Kidney (tissue), 14 donors: ENCODE measurements around the gene SNX15. TPM values are rescaled to one million over a fixed set of nuclear protein-coding genes. Genes with fewer than 3 reads are reported as not detected.

Experiments
- DNase-seq, 5 donors: peaks; one replicate each; pipeline ENCODE4 v3.0.0-alpha.2; 2013 to 2020
- FAIRE-seq: peaks from 2 replicates; lab custom pipeline; 2012; peaks lifted over from hg19 to GRCh38; lab: Jason Lieb, UNC
- H3K27ac ChIP-seq, 2 donors: one replicate each; pipeline ENCODE4 v1.7.0; 2013; ENCODE audit warnings: low read depth in 2 of 2, low read length in 2 of 2, inconsistent platforms in 1 of 2
- H3K27me3 ChIP-seq: one replicate; pipeline ENCODE4 v1.7.1; 2013; ENCODE audit warnings: low read length, inconsistent platforms; ENCODE audit not compliant: control insufficient read depth, insufficient read depth
- H3K36me3 ChIP-seq, 3 donors: one replicate each; pipeline versions ENCODE4 v1.7.0 to v1.7.1; 2013; ENCODE audit warnings: low read length in 3 of 3, control low read depth in 1 of 3, inconsistent platforms in 1 of 3; ENCODE audit not compliant: insufficient read depth in 3 of 3, control insufficient read depth in 2 of 3
- H3K4me1 ChIP-seq, 3 donors: one replicate each; pipeline versions ENCODE4 v1.7.0 to v1.7.1; 2013; ENCODE audit warnings: low read length in 3 of 3, inconsistent platforms in 1 of 3, low read depth in 1 of 3; ENCODE audit not compliant: control insufficient read depth in 2 of 3, insufficient read depth in 2 of 3
- H3K4me3 ChIP-seq, 3 donors: one replicate each; pipeline versions ENCODE4 v1.7.0 to v1.8.1; 2013; ENCODE audit warnings: low read length in 3 of 3, control low read depth in 1 of 3, inconsistent platforms in 1 of 3
- H3K9ac ChIP-seq, 3 donors: one replicate each; pipeline versions ENCODE4 v1.7.0 to v1.7.1; 2013; ENCODE audit warnings: low read length in 3 of 3, control low read depth in 1 of 3, inconsistent platforms in 1 of 3
- H3K9me3 ChIP-seq, 3 donors: one replicate each; pipeline versions ENCODE4 v1.7.0 to v1.7.1; 2013; ENCODE audit warnings: low read length in 3 of 3, control low read depth in 1 of 3, inconsistent platforms in 1 of 3; ENCODE audit not compliant: control insufficient read depth in 2 of 3, insufficient read depth in 1 of 3
- CTCF ChIP-seq: IDR thresholded peaks from 3 replicates; pipeline ENCODE4 v1.5.1; 2012; ENCODE audit warnings: mild to moderate bottlenecking, moderate library complexity, borderline replicate concordance; ENCODE audit not compliant: insufficient read depth; ENCODE audit errors: extremely low read depth
- intact Hi-C: fragments of 100-400 bp; cut with DNase I; formaldehyde crosslinking; loops from one replicate; pipeline ENCODE4 v1.11.1; 2022
- polyA plus RNA-seq: library from polyadenylated mRNA; stranded (reverse); fragments of 350-450 nt; fragmentation: Illumina TruSeq; extraction: RNeasy Lipid Tissue Mini Kit (QIAGEN cat#74804); gene quantifications from one replicate; pipeline ENCODE4 v1.2.3, GENCODE V29; 2014; ENCODE audit warnings: low read depth, low replicate concordance; ENCODE audit not compliant: insufficient read depth
- total RNA-seq: library from RNA; stranded (reverse); fragmentation: NEBNext Ultra II Directional; extraction: Animal tissue kit (Norgen Biotek cat#: 25700); gene quantifications from one replicate; pipeline ENCODE4 v1.2.1, GENCODE V29; 2021
- donor health status: control.
- donor health status: control.
- donor health status: control.
- donor health status: control.
- donor health status: control.
- donor health status: DM: yes; HTN: yes; CAD: no.
- donor health status: Normal renal cell carcinoma (clear cell type).

SNX15 gene
- total and polyA plus RNA-seq, 2 donors from 2014 or later, result 27.7 to 29.6 TPM

- Histone ChIP-seq H3K27ac (no peak overlapping the region), H3K36me3 (no peaks in the 10 kb centered on the region), H3K9me3 (no peaks in the 10 kb centered on the region), H3K27me3 (no peaks in the 10 kb centered on the region), H3K4me3 (no peak overlapping the region), H3K9ac (no peak overlapping the region), H3K4me1 (peaks cover 0 to 2% (median 0%) of the 10 kb centered on the region in 3 donors)
- FAIRE-seq (no peak), DNase-seq (no peak)
- no peak for TF ChIP-seq CTCF
- intact Hi-C loops, result no loop called here
Measured at GRCh38 chr11:65055538-65055937, 28.3 kb downstream of the SNX15 start.

- intact Hi-C loops, result no loop called here
Measured at GRCh38 chr11:65056999-65057398, 29.8 kb downstream of the SNX15 start.

GRCh38 chr11:65057526-65057925, 30.3 kb downstream of the SNX15 start:
- Histone ChIP-seq H3K4me3 (no peak overlapping the region), H3K4me1 (peaks cover 0 to 2% (median 0%) of the 10 kb centered on the region in 3 donors), H3K27ac (no peak overlapping the region), H3K9ac (no peak overlapping the region), H3K36me3 (no peaks in the 10 kb centered on the region), H3K27me3 (no peaks in the 10 kb centered on the region), H3K9me3 (no peaks in the 10 kb centered on the region)
- intact Hi-C loops, result no loop called here
- no peak for FAIRE-seq
- no peak for TF ChIP-seq CTCF
- DNase-seq, result no peak

More at GRCh38 chr11:65056999-65057398, 29.8 kb downstream of the SNX15 start:
- H3K4me1 ChIP-seq, result peaks cover 0 to 2% (median 0%) of the 10 kb centered on the region in 3 donors
- H3K4me3 ChIP-seq, result no peak overlapping the region
- no peaks in the 10 kb centered on the region for H3K36me3 ChIP-seq
- no peak for TF ChIP-seq CTCF
- H3K27me3 ChIP-seq, result no peaks in the 10 kb centered on the region
- no peak for FAIRE-seq
- DNase-seq, result no peak
- H3K27ac ChIP-seq, result no peak overlapping the region
- no peaks in the 10 kb centered on the region for H3K9me3 ChIP-seq
- no peak overlapping the region for H3K9ac ChIP-seq

GRCh38 chr11:65058012-65058411, 30.8 kb downstream of the SNX15 start:
- H3K9ac ChIP-seq, result no peak overlapping the region
- H3K36me3 ChIP-seq, result no peaks in the 10 kb centered on the region
- intact Hi-C loops, result no loop called here
- peaks cover 0 to 2% (median 0%) of the 10 kb centered on the region in 3 donors for H3K4me1 ChIP-seq
- no peak overlapping the region for H3K4me3 ChIP-seq
- no peak for FAIRE-seq
- DNase-seq, result no peak
- H3K27ac ChIP-seq, result no peak overlapping the region
- no peak for TF ChIP-seq CTCF
- H3K9me3 ChIP-seq, result no peaks in the 10 kb centered on the region
- H3K27me3 ChIP-seq, result no peaks in the 10 kb centered on the region
